Heart left ventricle (tissue), 16 donors: Measurements from ENCODE around the gene SLC66A2. TPM values are rescaled to one million over a fixed set of nuclear protein-coding genes. Genes with fewer than 3 reads are reported as not detected.

Source experiments
- ATAC-seq, 4 donors: fragments of 200-7000 bp; cut with Tn5 transposase; one replicate each; pipeline ENCODE4 v1.9.1; 2020 to 2022; ENCODE audit warnings: moderate library complexity in 4 of 4, mild to moderate bottlenecking in 3 of 4, moderate number of reproducible peaks in 1 of 4
- DNase-seq, 5 donors: peaks; one replicate each; pipeline ENCODE4 v3.0.0-alpha.2; 2020
- H3K27ac ChIP-seq, 12 donors: fragments of 200-600 bp; sonication (generic) in 4 of 12; one replicate each; pipeline versions ENCODE4 v1.5.0 to v1.8.0; 2016 to 2022; ENCODE audit warnings: mild to moderate bottlenecking in 2 of 12
- H3K27me3 ChIP-seq, 9 donors: fragments of 200-600 bp; sonication (generic) in 2 of 9; one replicate each; pipeline versions ENCODE4 v1.5.1 to v1.8.0; 2016 to 2022; ENCODE audit warnings: mild to moderate bottlenecking in 3 of 9
- H3K36me3 ChIP-seq, 9 donors: fragments of 200-600 bp; sonication (generic) in 2 of 9; one replicate each; pipeline versions ENCODE4 v1.5.0 to v1.8.0; 2018 to 2022; ENCODE audit warnings: mild to moderate bottlenecking in 2 of 9
- H3K4me1 ChIP-seq, 12 donors: fragments of 200-600 bp; sonication (generic) in 4 of 12; one replicate each; pipeline versions ENCODE4 v1.5.0 to v1.8.0; 2016 to 2022; ENCODE audit warnings: mild to moderate bottlenecking in 3 of 12
- H3K4me3 ChIP-seq, 12 donors: fragments of 200-600 bp; sonication (generic) in 4 of 12; one replicate each; pipeline versions ENCODE4 v1.5.0 to v1.8.0; 2017 to 2022; ENCODE audit warnings: mild to moderate bottlenecking in 9 of 12, moderate library complexity in 4 of 12
- H3K9me3 ChIP-seq, 12 donors: fragments of 200-600 bp; sonication (generic) in 4 of 12; one replicate each; pipeline versions ENCODE4 v1.5.0 to v1.8.0; 2016 to 2022; ENCODE audit warnings: mild to moderate bottlenecking in 1 of 12
- POLR2A ChIP-seq, 2 donors: fragments of 450-650 bp; IDR thresholded peaks; one replicate each; pipeline ENCODE4 v1.6.1; 2017; ENCODE audit warnings: antibody characterized with exemption in 2 of 2, mild to moderate bottlenecking in 2 of 2, moderate library complexity in 2 of 2
- WGBS, 4 donors: extraction: QIAGEN DNeasy Blood & Tissue Kit in 2 of 4; methylation state at CpG; one replicate each; pipeline versions ENCODE4 v1.1.5 to v1.1.7; 2013 to 2018; 5-methylcytosine and 5-hydroxymethylcytosine counted together
- intact Hi-C, 10 donors: fragments of 100-400 bp; cut with DNase I; formaldehyde crosslinking; loops; one replicate each; pipeline versions ENCODE4 v1.11.1 to v1.14.2; 2022
- polyA plus RNA-seq, 2 donors: library from polyadenylated mRNA; stranded (reverse); fragments of 200-250 nt; gene quantifications; one replicate each; pipeline ENCODE4 v1.2.3, GENCODE V29; 2013
- total RNA-seq, 9 donors: library from RNA; depleted of rRNA in 2 of 9; stranded (reverse); fragments of >200 nt in 2 of 9; fragmentation: NEBNext Ultra II Directional in 3 of 9; extraction: Animal tissue kit (Norgen Biotek cat#: 25700) in 3 of 9; gene quantifications; one replicate each; pipeline versions ENCODE4 v1.1.0 to v1.2.4, GENCODE V29; 2016 to 2023
- TF ChIP-seq, protein P1 (sequence below), 12 donors: fragments of 200-600 bp; sonication (generic) in 4 of 12; IDR thresholded peaks; one replicate each; pipeline versions ENCODE4 v1.5.0 to v1.8.0; 2018 to 2022; ENCODE audit warnings: antibody characterized with exemption in 12 of 12, mild to moderate bottlenecking in 5 of 12
- donor health status: ischemic (EF 13 %, LVEDD 7.1; RV severe dilation, severe dysfunction).
- donor health status: healthy with polysubstance abuse.
- donor health status: DM: no; HTN: yes; CAD: no.
- donor health status: DM: no; HTN: no; CAD: no.
- donor health status: ischemic (EF 25% LVEDD 6.9; RV normal size, moderate dysfunction).
- donor health status: ischemic (EF 25% LVEDD 5.7; RV mildly dilated, moderate dysfunction).
- donor health status: healthy.
- donor health status: DM: yes; HTN: yes; CAD: no.
- donor health status: ischemic (EF 35%, LVEDD 5.7; RV mildly dilated, moderate dysfunction).
- donor health status: nonischemic (EF 11% LVEDD 7.7; RV severe dilation, severe dysfunction).
- donor health status: DM: yes; HTN: yes; CAD: no.
- donor health status: PGD.
- donor health status: ischemic (EF 29% LVEDD 5.4; RV normal size, mild dysfunction).
- donor health status: nonischemic (EF 23%, LVEDD 6.1; RV moderate dilation, normal function).

SLC66A2 gene
- total and polyA plus RNA-seq, 11 donors, result 19.7 to 33.4 (median 26.6) TPM

- DNase-seq (no peak), ATAC-seq (no peak)
- Histone ChIP-seq H3K9me3 (no peaks in the 10 kb centered on the region), H3K4me3 (no peak overlapping the region), H3K36me3 (peaks cover 0 to 85% (median 46%) of the 10 kb centered on the region in 9 donors), H3K4me1 (peaks cover 0 to 13% (median 2%) of the 10 kb centered on the region in 12 donors), H3K27ac (no peak overlapping the region), H3K27me3 (no peaks in the 10 kb centered on the region)
- WGBS, 4 donors, result 78 to 87% (median 84%) methylated on average over 4 of the region's 4 CpGs
- TF ChIP-seq, protein P1, sequence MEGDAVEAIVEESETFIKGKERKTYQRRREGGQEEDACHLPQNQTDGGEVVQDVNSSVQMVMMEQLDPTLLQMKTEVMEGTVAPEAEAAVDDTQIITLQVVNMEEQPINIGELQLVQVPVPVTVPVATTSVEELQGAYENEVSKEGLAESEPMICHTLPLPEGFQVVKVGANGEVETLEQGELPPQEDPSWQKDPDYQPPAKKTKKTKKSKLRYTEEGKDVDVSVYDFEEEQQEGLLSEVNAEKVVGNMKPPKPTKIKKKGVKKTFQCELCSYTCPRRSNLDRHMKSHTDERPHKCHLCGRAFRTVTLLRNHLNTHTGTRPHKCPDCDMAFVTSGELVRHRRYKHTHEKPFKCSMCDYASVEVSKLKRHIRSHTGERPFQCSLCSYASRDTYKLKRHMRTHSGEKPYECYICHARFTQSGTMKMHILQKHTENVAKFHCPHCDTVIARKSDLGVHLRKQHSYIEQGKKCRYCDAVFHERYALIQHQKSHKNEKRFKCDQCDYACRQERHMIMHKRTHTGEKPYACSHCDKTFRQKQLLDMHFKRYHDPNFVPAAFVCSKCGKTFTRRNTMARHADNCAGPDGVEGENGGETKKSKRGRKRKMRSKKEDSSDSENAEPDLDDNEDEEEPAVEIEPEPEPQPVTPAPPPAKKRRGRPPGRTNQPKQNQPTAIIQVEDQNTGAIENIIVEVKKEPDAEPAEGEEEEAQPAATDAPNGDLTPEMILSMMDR (IDR thresholded peaks at IDR 0.05), result no peak
- intact Hi-C loops, result loop anchor here in 1 of 10 donors (10.0 kb wide), 1 partner anchor 180 kb away; the partner anchor contains the start of gene KCNG2
These were observed 23.6 kb upstream of the SLC66A2 start for GRCh38 chr18:79975043-79975442.

GRCh38 chr18:79974025-79974654 is 22.7 kb upstream of the SLC66A2 start:
- ATAC-seq (no peak), DNase-seq (no peak)
- Histone ChIP-seq H3K36me3 (peaks cover 0 to 85% (median 51%) of the 10 kb centered on the region in 9 donors), H3K27me3 (no peaks in the 10 kb centered on the region), H3K4me3 (no peak overlapping the region), H3K27ac (no peak overlapping the region), H3K9me3 (no peaks in the 10 kb centered on the region), H3K4me1 (peaks cover 0 to 13% (median 2%) of the 10 kb centered on the region in 12 donors)
- intact Hi-C loops, result loop anchor here in 1 of 10 donors (10.0 kb wide), 1 partner anchor 179 kb away; the partner anchor contains the start of gene KCNG2
- TF ChIP-seq, protein P1 (IDR thresholded peaks at IDR 0.05), result no peak
- TF ChIP-seq POLR2A (IDR thresholded peaks at IDR 0.05), result no peak
- WGBS, 4 donors, result 92 to 98% (median 95%) methylated on average over 4 of the region's 4 CpGs

GRCh38 chr18:79973517-79973916 is 22.1 kb upstream of the SLC66A2 start:
- Histone ChIP-seq H3K9me3 (no peaks in the 10 kb centered on the region), H3K36me3 (peaks cover 0 to 80% (median 51%) of the 10 kb centered on the region in 9 donors), H3K27me3 (no peaks in the 10 kb centered on the region), H3K4me3 (no peak overlapping the region), H3K4me1 (peaks cover 0 to 13% (median 2%) of the 10 kb centered on the region in 12 donors), H3K27ac (no peak overlapping the region)
- intact Hi-C loops, result loop anchor here in 1 of 10 donors (10.0 kb wide), 1 partner anchor 179 kb away; the partner anchor contains the start of gene KCNG2
- TF ChIP-seq, protein P1 (IDR thresholded peaks at IDR 0.05), result no peak
- 83 to 90% (median 87%) methylated on average over 16 of the region's 16 CpGs for WGBS, 4 donors
- ATAC-seq (no peak), DNase-seq (no peak)

DNA sequence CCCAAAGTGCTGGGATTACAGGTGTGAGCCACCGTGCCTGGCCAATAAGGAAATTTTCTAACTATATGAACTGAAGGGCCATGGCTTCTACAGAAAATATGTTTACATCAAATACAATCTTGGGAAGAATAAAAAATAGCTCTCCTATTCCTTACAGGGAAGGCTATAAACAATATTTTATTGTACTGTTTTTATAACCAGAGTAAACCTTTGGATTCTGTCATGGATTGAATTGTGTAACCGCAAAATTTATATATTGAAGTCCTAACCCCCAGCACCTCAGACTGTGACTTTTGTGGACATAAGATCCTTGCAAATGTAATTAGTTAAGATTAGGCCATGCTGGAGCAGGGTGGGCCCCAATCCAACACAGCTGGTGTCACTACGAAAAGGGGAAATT is 21.3 kb upstream of the SLC66A2 start:
- DNase-seq, result no peak
- WGBS, 4 donors, result 85 to 94% (median 94%) methylated on average over 3 of the region's 3 CpGs
- TF ChIP-seq POLR2A (IDR thresholded peaks at IDR 0.05), result no peak
- TF ChIP-seq, protein P1 (IDR thresholded peaks at IDR 0.05), result no peak
- H3K36me3 ChIP-seq, result peaks cover 0 to 86% (median 54%) of the 10 kb centered on the region in 9 donors
- no peaks in the 10 kb centered on the region for H3K9me3 ChIP-seq
- H3K27me3 ChIP-seq, result no peaks in the 10 kb centered on the region
- H3K4me3 ChIP-seq, result no peak overlapping the region
- peaks cover 0 to 7% (median 0%) of the 10 kb centered on the region in 12 donors for H3K4me1 ChIP-seq
- ATAC-seq, result no peak
- H3K27ac ChIP-seq, result no peak overlapping the region
- intact Hi-C loops, result loop anchor here in 1 of 10 donors (10.0 kb wide), 1 partner anchor 178 kb away; the partner anchor contains the start of gene KCNG2
